Inflammatory macrophage (primary cell): Measurements from ENCODE around the gene PYGB.

Experiments
- DNase-seq, 2 donors: peaks; one replicate each; pipeline ENCODE4 v3.0.0-alpha.2; 2020 to 2022

Gene PYGB

DNA sequence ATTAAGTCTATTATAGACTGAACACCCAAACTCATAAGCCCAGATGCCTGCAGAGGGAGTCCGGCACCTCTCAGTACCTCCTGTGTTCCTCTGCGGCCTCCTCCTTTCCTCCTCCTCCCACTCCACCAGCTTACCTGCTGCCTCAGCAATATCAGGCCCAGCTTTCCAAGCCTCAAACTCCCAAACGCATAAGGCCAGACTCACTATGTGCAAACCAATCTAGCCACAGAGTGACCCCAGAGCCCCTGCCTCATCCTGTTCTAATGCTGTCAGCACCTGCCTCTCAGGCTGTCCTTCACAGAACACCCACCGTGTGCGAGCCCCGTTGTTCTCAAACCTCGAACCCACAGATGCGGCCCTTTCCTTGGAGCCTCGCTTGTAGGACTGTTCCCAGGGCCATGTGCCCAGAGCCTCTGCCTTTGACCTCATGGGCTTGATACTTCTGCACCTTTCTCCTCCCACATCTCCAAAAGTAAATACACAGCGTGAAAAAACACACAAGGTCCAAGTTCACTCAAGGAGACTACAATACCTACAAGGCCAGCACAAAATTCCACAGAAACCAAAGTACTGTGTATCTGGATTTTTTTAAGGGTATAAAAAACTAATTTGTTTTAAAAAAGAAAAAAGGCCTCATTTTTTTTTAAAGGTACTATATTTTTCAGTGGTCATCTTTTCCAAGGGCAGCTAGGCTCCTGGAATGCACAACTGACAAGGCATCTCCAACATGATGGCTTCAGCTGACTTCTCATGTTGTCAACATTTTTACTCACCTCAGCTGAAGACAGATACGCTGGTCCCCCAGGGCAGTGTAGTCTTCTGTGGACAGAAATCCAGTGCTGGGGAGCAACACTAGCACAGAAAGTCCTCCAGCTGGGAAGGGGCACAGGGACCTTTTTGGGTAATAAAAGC is 90.5 kb downstream of the PYGB start:
- DNase-seq, result no peak

DNA sequence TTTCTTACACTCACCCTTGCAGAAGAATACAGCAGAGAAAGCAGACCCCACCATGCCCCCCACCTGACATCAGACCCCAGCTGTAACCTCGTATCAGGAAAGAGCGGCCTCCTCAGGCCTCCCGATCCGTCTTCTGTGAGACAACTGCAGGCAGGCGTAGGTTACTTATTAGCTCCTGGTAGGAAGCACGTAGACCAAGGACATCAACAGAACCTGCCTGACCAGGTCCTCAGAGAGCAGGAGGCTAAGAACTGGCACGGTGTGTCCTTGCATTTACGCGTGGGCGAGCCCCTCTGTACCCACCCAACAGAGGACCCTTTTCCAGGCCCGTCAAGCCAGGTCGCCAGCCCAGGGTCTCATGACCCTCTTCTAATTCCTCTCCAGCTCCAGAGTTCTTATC is 91.7 kb downstream of the PYGB start:
- no peak for DNase-seq

DNA sequence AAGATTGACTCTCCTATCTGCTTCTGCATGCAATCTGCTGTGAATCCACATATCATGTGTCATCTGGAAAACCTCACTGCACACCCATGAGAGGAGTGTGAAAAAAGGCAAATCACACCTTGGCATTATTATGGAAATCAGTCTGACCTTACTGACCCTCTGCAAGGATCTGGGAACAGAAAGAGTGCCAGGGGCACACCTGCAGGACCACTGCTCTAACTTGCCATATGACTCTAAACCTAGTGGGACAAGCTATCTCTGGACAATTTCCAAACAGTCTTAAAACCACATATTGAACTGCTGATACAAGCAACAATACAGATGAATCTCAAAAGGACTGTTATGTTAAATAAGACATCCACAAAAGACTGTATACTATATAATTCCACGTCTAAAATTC is 92.5 kb downstream of the PYGB start:
- DNase-seq, result no peak

DNA sequence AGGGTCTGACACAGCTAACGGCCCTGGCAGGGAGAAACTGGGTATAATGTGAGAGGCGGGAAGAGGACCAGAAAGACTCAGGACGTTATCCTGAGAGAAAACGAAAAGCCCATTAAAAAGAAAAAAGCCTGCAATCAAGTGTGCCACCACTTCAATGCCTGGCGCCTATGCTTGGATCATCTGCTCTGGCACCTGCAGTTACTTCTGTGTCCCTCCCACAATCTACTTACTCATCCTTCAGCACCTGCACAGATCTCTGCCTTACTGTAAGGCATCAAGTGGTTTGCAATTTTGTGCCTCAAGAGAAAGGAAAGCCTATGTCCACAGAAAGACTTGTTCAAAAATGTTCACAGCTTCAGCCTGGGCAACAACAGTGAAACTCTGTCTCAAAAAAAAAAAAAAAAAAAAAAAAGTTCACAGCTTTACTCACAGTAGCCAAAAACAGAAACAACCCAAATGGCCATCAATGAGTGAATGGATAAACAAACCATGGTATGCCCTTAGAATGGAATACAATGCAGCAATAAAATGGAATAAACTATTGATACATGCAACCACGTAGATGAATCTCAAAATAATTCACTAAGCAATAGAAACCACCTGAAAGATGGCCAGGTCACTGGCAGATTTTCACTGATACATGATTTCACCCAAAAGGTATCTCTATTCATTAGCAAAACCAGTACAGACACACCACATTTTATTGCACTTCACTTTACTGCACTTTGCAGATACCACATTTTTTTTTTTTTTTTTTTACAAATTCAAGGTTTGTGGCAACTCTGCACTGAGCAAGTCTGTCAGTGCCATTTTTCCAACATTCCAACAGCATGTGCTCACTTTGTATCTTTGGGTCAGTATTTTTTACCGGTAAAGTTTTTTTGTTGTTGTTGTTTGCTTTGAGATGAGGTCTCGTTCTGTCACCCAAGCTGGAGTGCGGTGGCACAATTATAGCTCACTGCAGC is 94.1 kb downstream of the PYGB start:
- DNase-seq, result no peak

DNA sequence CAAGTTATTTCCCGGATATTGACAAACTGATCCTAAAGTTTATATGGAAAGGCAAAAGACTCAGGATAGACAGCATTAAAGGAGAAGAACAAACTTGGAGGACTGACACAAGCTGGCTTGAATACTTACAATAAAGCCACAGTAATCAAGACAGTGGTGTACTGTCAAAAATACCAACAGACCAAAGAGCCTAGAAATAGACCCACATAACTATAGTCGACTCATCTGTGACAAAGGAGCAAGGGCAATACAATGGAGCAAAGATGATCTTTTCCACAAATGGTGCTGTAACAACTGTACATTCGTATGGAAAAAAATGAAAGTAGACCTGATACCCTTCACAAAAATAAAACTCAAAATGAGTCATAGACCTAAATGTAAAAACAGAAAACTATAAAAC is 96.7 kb downstream of the PYGB start:
- DNase-seq, result no peak

DNA sequence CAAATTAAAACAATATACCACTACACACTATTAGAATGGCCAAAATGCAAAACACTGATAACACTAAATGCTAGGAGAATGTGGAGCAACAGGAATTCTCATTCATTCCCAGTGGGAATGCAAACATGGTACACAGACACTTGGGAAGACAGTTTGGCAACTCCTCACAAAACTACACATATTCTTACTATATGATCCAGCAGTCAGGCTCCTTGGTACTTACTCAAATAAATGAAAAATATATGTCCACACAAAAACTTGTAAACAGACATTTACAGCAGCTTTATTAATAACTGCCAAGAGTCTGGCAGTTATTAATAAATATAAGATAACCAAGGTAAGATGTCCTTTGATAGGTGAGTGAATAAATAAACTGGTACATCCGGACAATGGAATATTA is 97.8 kb downstream of the PYGB start:
- DNase-seq, result no peak

DNA sequence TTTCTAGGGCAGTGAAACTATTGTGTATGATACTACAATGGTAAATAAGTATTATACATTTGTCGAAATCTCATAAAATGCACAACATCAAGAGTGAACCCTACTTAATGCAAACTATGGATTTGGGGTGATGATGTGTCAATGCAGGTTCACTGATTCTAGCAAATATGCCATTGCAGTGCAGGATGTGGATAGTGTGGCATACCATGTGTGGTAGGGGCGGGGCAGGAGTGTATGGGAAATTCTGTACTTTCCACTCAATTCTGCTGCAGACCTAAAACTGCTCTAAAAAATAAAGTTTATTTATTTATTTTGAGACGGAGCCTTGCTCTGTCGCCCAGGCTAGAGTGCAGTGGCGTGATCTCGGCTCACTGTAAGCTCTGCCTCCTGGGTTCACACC is 98.5 kb downstream of the PYGB start:
- no peak for DNase-seq
